HG03103 (cell line): ENCODE results near the gene DACT2.
"Not testable (repeated sequence)": the region's sequence is repeated elsewhere in the genome, so short reads cannot be mapped to it uniquely, and the experiment has no call there.

Source experiments
- ATAC-seq: cut with Tn5 transposase; IDR thresholded peaks from one replicate; pipeline ENCODE4 v1.9.1; 2021; ENCODE audit warnings: low read depth; ENCODE audit not compliant: unreplicated experiment

Gene DACT2

GRCh38 chr6:168285456-168285855, 34.1 kb downstream of the DACT2 start:
- no peak for ATAC-seq

DNA sequence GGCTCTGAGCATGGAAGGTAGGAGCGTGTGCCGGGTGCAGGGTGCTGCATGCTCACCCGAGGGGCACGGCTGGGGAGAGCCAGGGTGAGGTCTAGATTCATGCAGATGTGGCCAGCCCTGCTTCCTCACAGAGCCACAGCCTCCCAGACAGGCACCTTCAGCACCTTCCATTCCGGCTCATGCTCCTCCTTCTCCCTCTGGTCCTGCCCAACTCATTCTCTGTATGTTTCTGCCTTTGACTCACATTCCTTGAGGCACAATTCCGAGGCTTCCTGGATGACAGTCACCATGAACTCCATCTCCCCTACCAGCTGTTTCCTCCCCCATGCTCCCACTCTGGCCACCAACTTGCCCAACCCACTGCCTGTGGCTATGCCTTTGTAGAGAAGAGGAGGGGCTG, 35.4 kb downstream of the DACT2 start:
- ATAC-seq: no peak

DNA sequence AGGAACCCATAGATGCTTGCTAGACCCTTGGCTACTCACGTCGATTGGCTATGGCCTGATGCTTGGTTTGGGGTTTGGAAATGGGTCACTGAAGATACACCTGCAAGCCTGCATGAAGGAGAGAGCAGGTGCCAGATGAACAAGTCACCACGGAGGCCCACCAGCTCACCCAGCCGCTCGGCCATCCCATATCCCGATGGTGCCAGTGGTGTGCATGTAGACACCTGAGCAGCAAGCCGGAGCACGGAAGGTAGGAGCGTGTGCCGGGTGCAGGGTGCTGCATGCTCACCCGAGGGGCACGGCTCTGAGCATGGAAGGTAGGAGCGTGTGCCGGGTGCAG, 35.9 kb downstream of the DACT2 start:
- ATAC-seq: no peak

GRCh38 chr6:168282985-168283685, 36.4 kb downstream of the DACT2 start:
- no peak for ATAC-seq

GRCh38 chr6:168281826-168282225, 37.8 kb downstream of the DACT2 start:
- no peak for ATAC-seq

- ATAC-seq: not testable (repeated sequence)
Measured at GRCh38 chr6:168281314-168281713, 38.3 kb downstream of the DACT2 start.

- no peak for ATAC-seq
Measured at GRCh38 chr6:168280899-168281245, 38.7 kb downstream of the DACT2 start.

DNA sequence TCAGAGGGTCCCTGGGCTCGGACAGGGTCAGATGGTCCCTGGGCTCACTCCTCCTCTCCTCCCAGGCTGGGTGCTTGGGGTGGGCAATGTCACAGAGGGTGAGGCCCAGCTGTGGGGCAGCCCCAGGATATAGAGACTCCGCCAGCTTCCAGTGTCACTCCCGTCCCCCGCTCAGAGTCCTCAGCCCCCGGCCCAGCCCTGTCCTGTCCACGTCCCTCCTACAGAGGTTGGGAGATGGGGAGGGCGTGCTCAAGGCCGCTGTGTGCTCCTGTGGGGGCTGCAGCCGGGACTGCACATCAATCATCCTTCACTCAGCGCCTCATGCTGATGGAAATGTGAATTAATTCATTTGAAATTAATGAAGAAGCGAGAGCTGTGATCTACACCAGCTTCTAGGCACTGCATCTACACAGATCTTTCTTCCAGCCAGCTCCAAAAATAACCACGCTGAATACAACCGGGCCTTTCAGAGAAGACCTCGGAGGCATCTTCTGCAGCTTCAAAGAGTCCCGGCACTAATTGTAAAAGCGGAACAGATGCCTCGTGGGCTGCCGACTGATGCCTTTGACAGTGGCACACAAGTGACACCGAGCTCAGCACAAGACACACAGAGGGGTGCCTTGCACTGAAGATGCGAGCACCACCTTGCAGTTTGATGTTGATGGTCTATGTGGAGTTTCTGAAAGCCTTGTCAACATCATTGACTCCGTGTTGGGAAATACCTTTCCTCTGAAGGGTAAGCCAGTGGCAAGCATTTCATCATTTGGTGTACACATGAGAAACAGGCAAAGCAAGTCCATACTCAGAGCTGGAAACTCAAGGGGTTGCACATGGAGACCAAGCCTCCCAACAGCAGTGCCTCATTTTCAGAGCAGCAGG, 39.3 kb downstream of the DACT2 start:
- no peak for ATAC-seq

- no peak for ATAC-seq
Measured at GRCh38 chr6:168279403-168279935, 40.1 kb downstream of the DACT2 start.

GRCh38 chr6:168278904-168279303, 40.7 kb downstream of the DACT2 start:
- ATAC-seq: no peak

DNA sequence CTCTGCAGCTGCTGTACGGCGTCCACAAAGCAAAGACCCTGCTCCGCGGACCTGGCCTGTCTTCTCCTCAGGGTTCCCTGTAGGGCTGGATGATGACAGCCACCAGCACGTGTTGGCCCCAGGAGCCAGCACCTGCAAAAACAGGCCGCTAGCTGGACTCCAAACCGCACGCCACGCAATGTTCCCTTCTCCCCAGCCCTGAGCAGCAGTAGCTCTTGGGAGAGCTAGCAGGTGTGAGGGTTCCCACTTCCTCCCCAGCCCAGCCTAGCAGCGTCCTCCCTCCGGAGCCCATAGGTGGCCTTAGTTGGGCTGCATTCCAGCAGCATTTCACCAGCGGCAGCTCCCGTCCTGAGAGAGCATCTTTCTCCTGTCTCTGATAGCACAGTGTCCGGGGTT, 42.3 kb downstream of the DACT2 start:
- no peak for ATAC-seq

DNA sequence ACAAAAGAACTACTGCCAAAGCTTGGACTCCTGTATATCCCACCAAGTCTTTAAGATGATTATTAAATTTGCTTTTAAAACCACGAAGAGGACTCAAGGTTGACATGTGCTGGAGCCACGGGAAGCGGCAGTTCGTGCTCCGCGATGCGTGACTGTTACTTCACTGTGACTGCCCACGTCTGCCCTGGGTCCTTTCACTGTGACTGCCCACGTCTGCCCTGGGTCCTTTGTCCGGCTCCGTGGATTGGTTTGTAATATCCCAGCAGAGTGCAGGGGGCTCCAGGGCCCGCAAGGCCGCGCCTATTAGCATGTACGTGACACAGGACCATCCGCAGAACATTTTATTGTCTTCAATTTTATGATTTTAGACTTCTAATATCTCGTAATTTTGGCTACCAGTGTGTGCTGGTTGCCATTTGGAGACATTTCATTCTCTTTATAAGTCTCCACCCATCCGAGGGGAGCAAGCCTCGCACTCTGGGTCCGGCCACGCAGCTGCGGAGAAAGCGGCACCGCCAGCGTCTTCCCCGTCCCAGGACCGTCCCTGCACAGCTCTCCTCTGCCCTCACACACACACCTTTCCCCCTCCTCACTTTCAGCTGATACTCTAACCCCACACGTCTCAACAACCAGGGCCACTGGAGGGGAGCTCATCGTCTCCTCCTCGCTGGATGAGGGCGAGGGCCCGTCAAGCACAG, 42.9 kb downstream of the DACT2 start:
- ATAC-seq: no peak

GRCh38 chr6:168275168-168275567, 44.4 kb downstream of the DACT2 start:
- no peak for ATAC-seq

DNA sequence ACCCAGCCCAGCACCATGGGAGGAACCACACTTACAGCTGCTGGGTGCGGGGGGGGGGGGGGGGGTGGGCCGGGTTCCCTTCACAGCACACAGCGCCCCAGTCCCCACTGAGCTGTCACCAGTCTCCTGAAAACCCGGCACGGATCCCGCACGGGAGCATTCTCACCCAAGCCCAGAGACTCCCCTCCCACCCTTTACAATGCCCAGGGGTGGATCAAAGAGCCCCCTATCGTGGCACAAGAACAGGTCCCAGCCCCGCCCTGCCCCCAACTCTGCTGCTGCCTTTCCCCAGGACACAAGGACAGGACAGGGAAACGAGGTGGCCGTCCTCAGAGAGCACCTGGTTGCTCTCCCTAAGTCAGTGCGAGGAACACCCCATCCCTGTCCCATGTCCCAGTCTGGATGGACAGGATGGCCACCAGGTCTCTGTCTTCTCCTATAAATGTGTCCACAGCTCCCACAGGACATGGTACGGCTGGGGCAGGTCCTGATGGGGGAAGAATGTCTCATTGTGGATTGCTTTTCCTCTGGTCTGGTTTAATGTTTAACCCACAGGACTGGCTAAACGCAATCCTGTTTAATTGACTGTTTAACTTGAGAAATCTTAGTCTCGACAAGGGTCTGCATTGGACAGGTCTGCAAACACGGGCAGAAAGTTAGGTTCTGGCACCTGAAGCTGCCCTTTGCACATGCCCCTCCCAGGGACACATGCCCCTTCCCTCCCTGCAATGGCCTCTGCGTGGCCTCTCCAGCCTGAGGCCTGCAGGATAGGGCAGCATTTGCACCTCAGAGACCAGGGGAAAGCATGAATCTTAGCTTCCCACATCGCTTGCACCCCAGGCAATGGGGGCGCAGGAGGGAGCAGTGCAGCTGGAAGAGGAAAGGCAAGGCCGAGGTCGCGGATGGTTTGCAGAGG, 45.3 kb downstream of the DACT2 start:
- no peak for ATAC-seq

DNA sequence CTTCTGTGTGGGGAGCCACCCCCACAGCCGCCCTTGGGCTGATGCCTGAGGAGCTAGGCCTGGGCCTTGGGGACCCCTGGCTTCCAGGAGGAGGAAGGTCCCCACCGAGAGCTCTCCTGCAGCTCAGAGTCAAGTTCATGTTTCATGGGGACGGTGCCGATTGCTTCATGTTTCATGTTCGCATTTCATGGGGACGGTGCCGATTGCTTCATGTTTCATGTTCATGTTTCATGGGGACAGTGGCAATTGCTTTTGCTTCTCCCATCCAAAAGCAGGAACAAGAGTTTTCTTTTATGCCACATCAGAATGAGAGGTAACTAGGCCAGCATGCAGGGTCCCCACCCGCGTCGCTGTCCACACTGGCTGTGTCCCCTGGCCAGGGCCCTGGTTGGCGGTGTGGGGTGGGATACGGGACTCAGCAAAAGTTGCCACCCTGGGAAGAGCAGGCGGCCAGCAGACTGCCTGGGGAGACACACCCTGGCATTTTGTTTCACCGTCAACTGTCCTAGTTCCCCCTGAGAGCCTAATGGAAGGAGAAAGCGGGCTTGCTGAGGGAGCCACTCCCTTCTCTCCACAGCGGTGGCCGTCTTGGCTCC, 46.0 kb downstream of the DACT2 start:
- ATAC-seq: no peak

DNA sequence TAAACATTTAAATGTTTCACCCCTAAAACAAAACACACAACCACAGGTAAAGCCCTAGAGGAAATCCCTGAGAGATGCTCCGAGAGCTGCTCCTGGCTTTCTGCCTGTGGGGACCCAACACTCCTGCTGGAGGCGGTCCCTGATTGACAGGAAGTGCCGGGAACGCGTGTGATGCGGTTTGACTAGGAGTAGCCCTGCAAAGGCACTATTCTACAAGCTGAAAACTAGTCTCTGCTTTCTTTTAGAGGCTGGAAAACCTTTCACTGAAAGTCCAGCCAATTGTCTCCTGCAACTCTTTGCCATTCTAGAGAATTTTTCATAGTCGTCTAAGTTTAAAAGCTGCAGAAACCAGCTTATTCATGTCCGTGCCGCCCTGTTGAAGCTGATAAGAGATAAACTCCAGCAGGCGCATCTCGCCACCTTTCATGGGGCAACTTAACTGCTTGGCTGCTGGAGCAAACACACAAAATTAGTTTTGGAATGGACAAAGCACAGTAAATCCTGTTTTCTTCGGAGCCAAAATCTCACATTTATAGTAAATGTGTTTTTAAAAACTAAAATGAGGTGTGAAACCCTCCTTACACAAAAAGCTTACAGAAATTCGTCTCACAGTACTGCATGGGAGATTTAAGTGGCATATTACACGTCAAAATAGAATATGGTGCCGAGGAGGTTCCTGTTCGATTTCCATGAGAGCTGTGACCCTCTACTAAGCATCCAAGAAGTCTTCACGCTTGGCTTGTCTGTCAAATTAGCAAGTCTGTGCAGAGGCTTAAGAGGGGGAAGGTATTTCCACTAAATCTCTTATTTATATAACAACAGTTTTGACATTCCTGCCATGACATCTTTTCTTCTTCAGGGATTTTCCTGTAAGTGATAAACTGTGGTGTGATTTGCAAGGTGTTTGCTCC, 46.9 kb downstream of the DACT2 start:
- no peak for ATAC-seq

DNA sequence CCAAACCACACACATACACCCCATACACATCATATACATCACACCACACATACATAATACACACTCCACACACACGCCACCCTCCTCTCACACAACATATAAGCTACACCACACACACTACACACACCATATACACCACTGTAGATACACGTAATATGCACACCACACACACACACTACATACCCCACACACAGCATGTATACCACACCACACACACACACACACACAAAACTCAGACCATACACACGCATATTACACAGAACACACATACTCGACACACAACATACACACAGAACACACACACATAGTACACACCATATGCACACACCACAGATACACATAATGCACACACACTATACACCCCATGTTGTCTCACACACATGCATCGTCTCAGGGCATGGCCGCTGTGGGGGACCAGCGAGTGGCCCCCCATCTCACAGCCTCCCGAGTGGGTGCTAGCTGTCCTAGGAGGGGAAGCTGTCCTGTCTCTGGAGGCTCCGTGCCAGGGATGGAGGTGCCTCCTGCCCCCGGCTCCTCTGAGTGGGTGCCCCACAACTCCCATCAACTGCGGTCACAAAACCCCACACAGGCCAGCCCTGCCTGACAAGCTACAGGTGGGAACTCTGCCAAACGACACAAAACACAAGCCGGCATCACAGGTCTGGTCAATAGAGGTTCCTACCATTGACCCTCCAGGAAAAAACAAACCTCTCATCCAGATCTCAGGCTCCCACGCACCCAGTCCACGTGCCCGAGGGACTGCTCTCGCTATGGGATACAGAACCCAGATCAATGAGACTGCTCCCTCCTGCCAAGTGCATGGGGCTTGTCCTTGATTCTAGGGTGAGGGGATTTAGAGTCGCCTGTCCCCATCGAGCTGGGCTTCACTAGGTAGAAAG, 49.1 kb downstream of the DACT2 start:
- no peak for ATAC-seq
